ENCODE data around the gene CRACR2A.

The CRACR2A gene

GRCh38 chr12:3656946-3657622 is 95.8 kb downstream of the CRACR2A start:
- DNase-seq (ENCODE audit: low read depth): no peak
- TF ChIP-seq CTCF (IDR thresholded peaks at IDR 0.05; ENCODE audit: low read depth, low read length, missing control alignments): no peak
- H3K4me3 ChIP-seq (ENCODE audit: low read depth, low read length): no peak overlapping the region

- H3K4me3 ChIP-seq (ENCODE audit: low read depth, low read length): no peak overlapping the region
- DNase-seq (ENCODE audit: low read depth): no peak
- peak; percentile 54 for TF ChIP-seq CTCF (IDR thresholded peaks at IDR 0.05; ENCODE audit: low read depth, low read length, missing control alignments)
These were observed 97.5 kb downstream of the CRACR2A start for GRCh38 chr12:3655328-3655900.

GRCh38 chr12:3651585-3652424 is 101.1 kb downstream of the CRACR2A start:
- TF ChIP-seq CTCF (IDR thresholded peaks at IDR 0.05; ENCODE audit: low read depth, low read length, missing control alignments): no peak
- DNase-seq (ENCODE audit: low read depth): no peak
- H3K4me3 ChIP-seq (ENCODE audit: low read depth, low read length): no peak overlapping the region

GRCh38 chr12:3647504-3647903 is 105.4 kb downstream of the CRACR2A start:
- no peak overlapping the region for H3K4me3 ChIP-seq (ENCODE audit: low read depth, low read length)
- no peak for DNase-seq (ENCODE audit: low read depth)
- no peak for TF ChIP-seq CTCF (IDR thresholded peaks at IDR 0.05; ENCODE audit: low read depth, low read length, missing control alignments)

- DNase-seq (ENCODE audit: low read depth): no peak
- no peak overlapping the region for H3K4me3 ChIP-seq (ENCODE audit: low read depth, low read length)
- no peak for TF ChIP-seq CTCF (IDR thresholded peaks at IDR 0.05; ENCODE audit: low read depth, low read length, missing control alignments)
These were observed 106.2 kb downstream of the CRACR2A start for GRCh38 chr12:3646561-3647241.

- H3K4me3 ChIP-seq (ENCODE audit: low read depth, low read length): no peak overlapping the region
- TF ChIP-seq CTCF (IDR thresholded peaks at IDR 0.05; ENCODE audit: low read depth, low read length, missing control alignments): no peak
- DNase-seq (ENCODE audit: low read depth): no peak
These were observed 107.8 kb downstream of the CRACR2A start for GRCh38 chr12:3645091-3645490.
